DND-41 (cell line): ENCODE data around the gene TLK1.

ENCODE experiments used
- ATAC-seq: fragments of 200-7000 bp; cut with Tn5 transposase; 3 replicates; pipeline ENCODE4 v1.9.1; 2021; ENCODE audit warnings: low read depth; ENCODE audit not compliant: insufficient read depth
- DNase-seq: peaks from one replicate; pipeline ENCODE4 v3.0.0-alpha.2; 2020
- H2AFZ ChIP-seq: 2 replicates; pipeline ENCODE4 v1.6.0; 2012; ENCODE audit warnings: low read depth, low read length
- H3K27ac ChIP-seq: 2 replicates; pipeline ENCODE4 v1.5.1; 2012; ENCODE audit warnings: low read length, inconsistent platforms
- H3K27me3 ChIP-seq: fragments of 200-600 bp; sonication (generic); 2 replicates; pipeline ENCODE4 v1.6.0; 2012; ENCODE audit warnings: low read length, mild to moderate bottlenecking, inconsistent platforms; ENCODE audit not compliant: insufficient read depth, poor library complexity
- H3K36me3 ChIP-seq: 2 replicates; pipeline ENCODE4 v1.5.1; 2012; ENCODE audit warnings: low read length, inconsistent platforms; ENCODE audit not compliant: insufficient read depth
- H3K4me1 ChIP-seq: 2 replicates; pipeline ENCODE4 v1.5.1; 2012; ENCODE audit warnings: mild to moderate bottlenecking, low read length; ENCODE audit not compliant: insufficient read depth
- H3K4me2 ChIP-seq: 2 replicates; pipeline ENCODE4 v1.6.0; 2012; ENCODE audit warnings: mild to moderate bottlenecking, moderate library complexity, low read length, inconsistent platforms; ENCODE audit not compliant: insufficient read depth
- H3K4me3 ChIP-seq, 2 experiments: fragments of 200-600 bp in 1 of 2; shearing (Covaris generic) in 1 of 2; 2 replicates each; pipeline ENCODE4 v1.5.1; 2012 to 2016; ENCODE audit warnings: inconsistent platforms in 2 of 2, low read length in 2 of 2, mild to moderate bottlenecking in 2 of 2, low read depth in 1 of 2, moderate library complexity in 1 of 2
- H3K79me2 ChIP-seq: 2 replicates; pipeline ENCODE4 v1.6.0; 2012; ENCODE audit warnings: low read length, inconsistent platforms; ENCODE audit not compliant: insufficient read depth
- H3K9ac ChIP-seq: 2 replicates; pipeline ENCODE4 v1.6.0; 2012; ENCODE audit warnings: low read depth, mild to moderate bottlenecking, inconsistent platforms, low read length, moderate library complexity
- H3K9me3 ChIP-seq: 2 replicates; pipeline ENCODE4 v1.5.1; 2012; ENCODE audit warnings: low read length, moderate library complexity, mild to moderate bottlenecking, inconsistent platforms; ENCODE audit not compliant: insufficient read depth, severe bottlenecking
- H4K20me1 ChIP-seq: 2 replicates; pipeline ENCODE4 v1.6.0; 2012; ENCODE audit warnings: low read length; ENCODE audit not compliant: insufficient read depth
- EZH2 ChIP-seq: IDR thresholded peaks from 3 replicates; pipeline ENCODE4 v1.6.1; 2012; ENCODE audit warnings: borderline replicate concordance, low read depth, mild to moderate bottlenecking, moderate library complexity, low read length, inconsistent platforms; ENCODE audit not compliant: severe bottlenecking
- TF ChIP-seq, protein P1 (sequence below): IDR thresholded peaks from 2 replicates; pipeline ENCODE4 v1.5.1; 2012; ENCODE audit warnings: borderline replicate concordance, low read length, moderate library complexity, mild to moderate bottlenecking; ENCODE audit not compliant: poor library complexity, severe bottlenecking; ENCODE audit errors: extremely low read depth

Gene TLK1

DNA sequence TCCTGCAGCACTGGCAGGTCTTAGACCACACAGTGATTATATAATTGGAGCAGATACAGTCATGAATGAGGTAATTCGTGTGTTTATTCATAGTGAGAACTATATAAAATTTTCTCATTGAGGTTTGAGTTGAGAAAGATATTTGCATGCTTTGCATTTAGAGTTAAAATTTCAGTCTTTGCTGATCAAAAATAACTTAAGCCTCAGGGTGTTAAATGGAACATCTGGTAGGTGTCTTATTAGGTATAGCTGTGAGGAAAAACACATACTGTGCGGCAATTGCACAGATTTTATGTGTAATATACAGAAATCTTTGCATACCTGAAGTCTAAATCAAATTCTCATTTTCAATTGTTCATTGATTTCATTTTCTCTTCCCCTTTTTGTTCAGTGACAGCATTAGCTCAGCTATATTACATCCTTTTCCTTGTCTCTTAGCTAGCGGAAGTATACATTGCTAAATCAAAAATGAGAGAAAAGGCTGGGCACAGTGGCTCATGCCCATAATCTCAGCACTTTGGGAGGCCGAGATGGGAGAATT is 210.4 kb downstream of the TLK1 start:
- H3K9me3 ChIP-seq, result no peaks in the 10 kb centered on the region
- H3K4me3 ChIP-seq, result no peak overlapping the region
- ATAC-seq, result no peak
- peaks cover 69% of the 10 kb centered on the region for H3K36me3 ChIP-seq
- H3K27me3 ChIP-seq, result no peaks in the 10 kb centered on the region
- TF ChIP-seq, protein P1, sequence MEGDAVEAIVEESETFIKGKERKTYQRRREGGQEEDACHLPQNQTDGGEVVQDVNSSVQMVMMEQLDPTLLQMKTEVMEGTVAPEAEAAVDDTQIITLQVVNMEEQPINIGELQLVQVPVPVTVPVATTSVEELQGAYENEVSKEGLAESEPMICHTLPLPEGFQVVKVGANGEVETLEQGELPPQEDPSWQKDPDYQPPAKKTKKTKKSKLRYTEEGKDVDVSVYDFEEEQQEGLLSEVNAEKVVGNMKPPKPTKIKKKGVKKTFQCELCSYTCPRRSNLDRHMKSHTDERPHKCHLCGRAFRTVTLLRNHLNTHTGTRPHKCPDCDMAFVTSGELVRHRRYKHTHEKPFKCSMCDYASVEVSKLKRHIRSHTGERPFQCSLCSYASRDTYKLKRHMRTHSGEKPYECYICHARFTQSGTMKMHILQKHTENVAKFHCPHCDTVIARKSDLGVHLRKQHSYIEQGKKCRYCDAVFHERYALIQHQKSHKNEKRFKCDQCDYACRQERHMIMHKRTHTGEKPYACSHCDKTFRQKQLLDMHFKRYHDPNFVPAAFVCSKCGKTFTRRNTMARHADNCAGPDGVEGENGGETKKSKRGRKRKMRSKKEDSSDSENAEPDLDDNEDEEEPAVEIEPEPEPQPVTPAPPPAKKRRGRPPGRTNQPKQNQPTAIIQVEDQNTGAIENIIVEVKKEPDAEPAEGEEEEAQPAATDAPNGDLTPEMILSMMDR, result no peak
- no peak for TF ChIP-seq EZH2
- H2AFZ ChIP-seq, result no peak overlapping the region
- H3K79me2 ChIP-seq, result peaks cover 44% of the 10 kb centered on the region
- H3K4me1 ChIP-seq, result no peaks in the 10 kb centered on the region
- no peak overlapping the region for H3K4me2 ChIP-seq
- no peak overlapping the region for H3K27ac ChIP-seq
- no peak overlapping the region for H3K9ac ChIP-seq
- DNase-seq, result no peak
- peaks cover 25% of the 10 kb centered on the region; the same call in 1 of the 2 replicates for H4K20me1 ChIP-seq

DNA sequence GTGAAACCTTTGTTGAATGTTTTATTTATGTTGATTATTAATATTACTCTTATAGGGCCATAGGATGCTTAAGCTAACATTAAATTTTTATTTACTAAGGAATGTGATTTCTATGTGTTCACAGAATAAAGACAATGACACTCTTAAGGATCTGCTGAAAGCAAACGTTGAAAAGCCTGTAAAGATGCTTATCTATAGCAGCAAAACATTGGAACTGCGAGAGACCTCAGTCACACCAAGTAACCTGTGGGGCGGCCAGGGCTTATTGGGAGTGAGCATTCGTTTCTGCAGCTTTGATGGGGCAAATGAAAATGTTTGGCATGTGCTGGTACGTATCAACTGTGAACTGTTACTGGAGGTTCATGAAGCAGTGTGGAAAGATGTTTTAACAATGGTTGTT is 211.3 kb downstream of the TLK1 start:
- H3K79me2 ChIP-seq, result peaks cover 53% of the 10 kb centered on the region

DNA sequence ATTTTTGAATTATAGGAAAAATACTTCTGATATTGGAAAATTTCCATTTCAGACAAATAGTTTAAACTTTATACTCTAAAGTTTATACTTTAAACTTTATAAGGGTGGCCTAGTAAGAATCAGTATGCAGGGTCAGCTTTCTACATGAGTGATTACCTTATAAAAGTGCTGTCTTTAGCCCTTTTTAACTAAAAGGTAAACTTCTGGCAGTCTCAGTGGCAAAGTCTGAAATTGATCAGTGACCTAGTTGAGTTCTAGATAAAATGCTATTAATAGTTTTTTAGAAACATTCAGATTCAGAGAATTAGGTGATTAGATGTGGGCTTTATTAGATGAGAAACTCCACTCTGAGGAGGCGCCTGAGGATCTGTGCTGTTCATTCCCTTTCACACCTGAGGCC is 216.1 kb downstream of the TLK1 start:
- ATAC-seq (no peak), DNase-seq (no peak)
- H3K4me1 ChIP-seq, result no peaks in the 10 kb centered on the region
- no peaks in the 10 kb centered on the region for H3K27me3 ChIP-seq
- H3K79me2 ChIP-seq, result peaks cover 96% of the 10 kb centered on the region
- H2AFZ ChIP-seq, result no peak overlapping the region
- H3K27ac ChIP-seq, result no peak overlapping the region
- no peak overlapping the region for H3K4me3 ChIP-seq
- TF ChIP-seq, protein P1, result no peak
- no peak for TF ChIP-seq EZH2
- H3K4me2 ChIP-seq, result no peak overlapping the region
- no peak overlapping the region for H3K9ac ChIP-seq
- peaks cover 21% of the 10 kb centered on the region for H3K36me3 ChIP-seq
- no peaks in the 10 kb centered on the region for H3K9me3 ChIP-seq
- peaks cover 71% of the 10 kb centered on the region for H4K20me1 ChIP-seq

More for the DNA sequence above, 211.3 kb downstream of the TLK1 start:
- H3K27ac ChIP-seq, result no peak overlapping the region
- no peak overlapping the region for H3K4me2 ChIP-seq
- no peak overlapping the region for H2AFZ ChIP-seq
- no peak for DNase-seq
- peaks cover 60% of the 10 kb centered on the region for H3K36me3 ChIP-seq
- no peak for TF ChIP-seq EZH2
- TF ChIP-seq, protein P1, result no peak
- no peaks in the 10 kb centered on the region for H3K27me3 ChIP-seq
- H3K9me3 ChIP-seq, result no peaks in the 10 kb centered on the region
- no peak for ATAC-seq
- no peak overlapping the region for H3K4me3 ChIP-seq
- H3K4me1 ChIP-seq, result no peaks in the 10 kb centered on the region
- H4K20me1 ChIP-seq, result peaks cover 33% of the 10 kb centered on the region; the same call in 1 of the 2 replicates
- no peak overlapping the region for H3K9ac ChIP-seq
